ENCODE measurements around the gene VEGFC.

Gene VEGFC

DNA sequence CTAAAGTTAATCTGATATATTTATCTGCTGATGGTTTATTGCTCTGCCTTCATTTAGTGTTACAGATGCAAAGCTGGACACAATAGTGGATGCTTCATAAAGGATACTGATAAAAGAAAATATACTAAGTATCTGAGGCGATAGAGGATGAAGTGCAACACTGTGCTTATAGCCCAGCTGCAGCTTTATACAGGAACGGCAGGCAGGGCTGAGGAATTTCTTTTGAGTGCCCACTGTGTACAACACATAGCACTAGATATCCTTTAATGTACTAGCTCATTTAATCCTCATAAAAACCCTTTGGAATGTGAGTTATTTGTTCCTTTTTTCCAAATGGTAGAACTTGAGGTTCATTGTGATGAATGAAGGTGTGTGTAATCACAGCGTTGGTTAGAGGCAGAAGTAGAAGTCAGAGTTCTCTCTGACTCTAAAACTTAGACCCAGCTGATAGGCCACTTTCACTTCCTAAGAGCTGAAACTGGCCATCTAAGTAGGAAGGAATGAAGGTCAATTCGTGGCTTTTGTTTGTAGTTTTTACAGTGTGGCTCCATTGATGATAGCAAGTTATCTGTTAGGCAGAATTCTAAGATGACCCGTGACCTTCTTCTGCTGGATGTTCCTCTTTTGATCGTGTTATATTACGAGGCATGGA is 138.0 kb downstream of the VEGFC start:
- FAIRE-seq, result no peak
- TF ChIP-seq PAX5 (IDR thresholded peaks at IDR 0.05; ENCODE audit: insufficient read depth, low read length, severe bottlenecking), result no peak
- TF ChIP-seq TAF1 (IDR thresholded peaks at IDR 0.05; ENCODE audit: low read depth, low read length), result no peak
- TF ChIP-seq POLR2AphosphoS5 (IDR thresholded peaks at IDR 0.05; ENCODE audit: low read depth, low read length), result no peak
- no peak for TF ChIP-seq SPI1 (IDR thresholded peaks at IDR 0.05; ENCODE audit: low read depth, low read length)
- no peak for TF ChIP-seq POU2F2 (IDR thresholded peaks at IDR 0.05; ENCODE audit: low read depth, low read length)
- no peak for TF ChIP-seq POLR2A (IDR thresholded peaks at IDR 0.05; ENCODE audit: low read depth, low read length)
- no peak for DNase-seq (ENCODE audit: insufficient read length, low spot score)

DNA sequence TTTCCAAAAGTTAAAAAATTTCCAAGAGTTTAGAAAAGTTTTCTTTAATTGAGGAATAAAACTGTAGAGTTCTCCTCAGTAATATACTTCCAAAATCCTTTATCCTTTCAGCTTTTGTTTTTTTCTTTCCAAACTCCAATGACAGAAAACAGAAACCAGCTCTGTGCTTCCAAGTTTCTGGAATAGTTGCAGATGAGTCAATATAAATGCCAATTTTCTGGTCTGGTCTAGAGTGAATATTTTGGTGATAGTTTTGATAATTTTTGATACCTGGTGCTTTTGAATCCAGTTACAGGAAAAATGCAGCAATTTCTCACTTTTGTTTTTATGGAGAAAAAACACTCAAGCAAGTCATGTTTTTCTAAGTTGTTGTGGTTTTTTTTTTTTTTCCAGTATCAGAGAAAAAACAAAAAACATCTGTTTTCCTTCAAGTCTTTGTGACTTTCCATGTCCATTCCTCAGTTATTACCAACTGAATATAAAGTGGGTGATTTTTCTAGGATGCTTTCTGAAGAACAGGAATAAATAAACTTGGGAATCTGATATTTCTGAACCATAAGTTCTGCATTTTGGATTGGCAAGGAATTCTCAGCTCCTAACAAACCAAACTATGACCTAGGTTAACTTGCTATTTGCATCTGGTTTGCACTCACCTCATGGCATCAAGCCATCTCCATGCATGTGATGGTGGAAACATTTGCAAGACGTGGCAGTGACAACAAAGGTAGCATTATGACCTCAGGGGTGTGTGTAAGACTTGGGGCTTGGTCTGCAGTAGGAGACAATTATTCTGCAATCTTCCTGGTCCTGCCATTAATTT is 139.1 kb downstream of the VEGFC start:
- no peak for FAIRE-seq
- TF ChIP-seq POLR2A (IDR thresholded peaks at IDR 0.05; ENCODE audit: low read depth, low read length) (no peak), POLR2AphosphoS5 (IDR thresholded peaks at IDR 0.05; ENCODE audit: low read depth, low read length) (no peak), PAX5 (IDR thresholded peaks at IDR 0.05; ENCODE audit: insufficient read depth, low read length, severe bottlenecking) (no peak), TAF1 (IDR thresholded peaks at IDR 0.05; ENCODE audit: low read depth, low read length) (no peak), SPI1 (IDR thresholded peaks at IDR 0.05; ENCODE audit: low read depth, low read length) (no peak), POU2F2 (IDR thresholded peaks at IDR 0.05; ENCODE audit: low read depth, low read length) (no peak)
- no peak for DNase-seq (ENCODE audit: insufficient read length, low spot score)

DNA sequence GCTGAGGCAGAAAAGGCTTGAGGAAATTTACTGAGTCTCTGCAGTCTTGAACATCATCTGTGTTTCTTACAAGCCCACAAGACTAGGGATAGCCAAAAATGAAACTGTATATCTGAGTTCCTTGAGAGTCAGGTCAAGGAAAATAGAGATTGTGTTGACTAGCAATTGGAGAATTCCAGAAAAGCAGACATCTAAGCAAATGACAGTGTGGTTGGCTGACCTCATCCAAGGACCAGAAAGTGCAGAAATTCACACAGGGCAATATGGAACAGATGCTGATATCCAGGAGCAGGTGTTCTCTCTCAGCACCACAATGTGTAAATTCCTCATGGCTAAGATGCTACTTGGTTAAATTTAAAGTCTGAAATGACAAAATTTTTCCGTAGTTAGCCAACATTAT is 146.4 kb downstream of the VEGFC start:
- TF ChIP-seq PAX5 (IDR thresholded peaks at IDR 0.05; ENCODE audit: insufficient read depth, low read length, severe bottlenecking) (no peak), POLR2A (IDR thresholded peaks at IDR 0.05; ENCODE audit: low read depth, low read length) (no peak), POLR2AphosphoS5 (IDR thresholded peaks at IDR 0.05; ENCODE audit: low read depth, low read length) (no peak), POU2F2 (IDR thresholded peaks at IDR 0.05; ENCODE audit: low read depth, low read length) (no peak), TAF1 (IDR thresholded peaks at IDR 0.05; ENCODE audit: low read depth, low read length) (no peak), SPI1 (IDR thresholded peaks at IDR 0.05; ENCODE audit: low read depth, low read length) (no peak)
- DNase-seq (ENCODE audit: insufficient read length, low spot score) (no peak), FAIRE-seq (no peak)

DNA sequence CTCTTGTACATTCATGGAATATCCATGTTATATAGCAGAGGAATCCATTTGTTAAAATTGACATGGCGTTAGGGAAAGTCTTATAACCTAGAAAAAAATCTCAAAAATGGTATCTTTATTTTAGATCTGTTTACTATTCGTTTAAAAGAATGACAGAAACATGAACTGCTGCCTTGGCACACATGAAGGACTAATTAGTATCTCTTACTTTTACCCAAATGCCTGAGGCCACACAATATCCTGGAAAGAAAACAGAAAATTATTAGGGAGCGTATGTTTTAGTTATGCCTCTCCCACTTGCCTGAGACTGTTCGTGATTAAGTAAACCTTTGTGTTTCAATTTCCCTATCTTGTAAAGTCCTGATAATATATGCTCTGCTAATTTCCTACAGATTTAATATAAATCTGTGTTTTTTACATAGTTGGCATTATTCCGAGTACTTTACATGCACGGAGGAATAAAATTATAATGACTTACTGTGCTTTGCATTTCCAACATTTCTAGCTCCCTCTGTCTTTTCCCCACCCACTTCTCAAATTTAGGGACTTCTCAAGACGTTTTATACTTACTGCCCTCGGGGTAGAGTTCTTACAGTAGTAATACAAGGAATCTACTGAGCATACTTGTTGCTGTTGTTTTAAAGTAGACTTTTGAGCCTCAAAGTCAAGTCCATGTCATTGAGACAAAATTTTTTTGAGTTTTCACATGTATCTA is 147.3 kb downstream of the VEGFC start:
- DNase-seq (ENCODE audit: insufficient read length, low spot score) (no peak), FAIRE-seq (no peak)
- TF ChIP-seq POLR2AphosphoS5 (IDR thresholded peaks at IDR 0.05; ENCODE audit: low read depth, low read length), result no peak
- TF ChIP-seq SPI1 (IDR thresholded peaks at IDR 0.05; ENCODE audit: low read depth, low read length), result no peak
- no peak for TF ChIP-seq TAF1 (IDR thresholded peaks at IDR 0.05; ENCODE audit: low read depth, low read length)
- no peak for TF ChIP-seq PAX5 (IDR thresholded peaks at IDR 0.05; ENCODE audit: insufficient read depth, low read length, severe bottlenecking)
- no peak for TF ChIP-seq POU2F2 (IDR thresholded peaks at IDR 0.05; ENCODE audit: low read depth, low read length)
- no peak for TF ChIP-seq POLR2A (IDR thresholded peaks at IDR 0.05; ENCODE audit: low read depth, low read length)

GRCh38 chr4:176642472-176642871 is 150.2 kb downstream of the VEGFC start:
- TF ChIP-seq POLR2A (IDR thresholded peaks at IDR 0.05; ENCODE audit: low read depth, low read length) (no peak), POU2F2 (IDR thresholded peaks at IDR 0.05; ENCODE audit: low read depth, low read length) (no peak), PAX5 (IDR thresholded peaks at IDR 0.05; ENCODE audit: insufficient read depth, low read length, severe bottlenecking) (no peak), TAF1 (IDR thresholded peaks at IDR 0.05; ENCODE audit: low read depth, low read length) (no peak), POLR2AphosphoS5 (IDR thresholded peaks at IDR 0.05; ENCODE audit: low read depth, low read length) (no peak), SPI1 (IDR thresholded peaks at IDR 0.05; ENCODE audit: low read depth, low read length) (no peak)
- FAIRE-seq (no peak), DNase-seq (ENCODE audit: insufficient read length, low spot score) (no peak)

DNA sequence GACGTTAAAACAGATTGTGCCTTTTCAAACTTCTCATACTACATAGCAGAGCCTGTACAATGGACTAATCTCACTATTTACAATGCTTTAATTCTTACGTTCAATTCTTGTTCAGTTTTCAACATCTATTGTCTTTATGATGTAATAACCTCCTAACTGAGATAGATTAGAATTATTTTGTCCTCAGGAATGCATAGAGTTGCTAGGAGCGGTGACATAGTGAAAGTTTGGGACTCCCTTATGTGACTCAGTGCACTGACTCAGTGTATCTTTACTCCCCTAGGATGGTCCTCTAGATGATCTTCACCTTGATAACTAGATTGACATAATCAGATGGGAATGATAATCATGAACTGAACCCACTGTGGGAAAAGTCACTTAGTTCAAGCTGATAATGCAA is 151.5 kb downstream of the VEGFC start:
- no peak for TF ChIP-seq POU2F2 (IDR thresholded peaks at IDR 0.05; ENCODE audit: low read depth, low read length)
- TF ChIP-seq POLR2AphosphoS5 (IDR thresholded peaks at IDR 0.05; ENCODE audit: low read depth, low read length), result no peak
- TF ChIP-seq PAX5 (IDR thresholded peaks at IDR 0.05; ENCODE audit: insufficient read depth, low read length, severe bottlenecking), result no peak
- no peak for TF ChIP-seq TAF1 (IDR thresholded peaks at IDR 0.05; ENCODE audit: low read depth, low read length)
- TF ChIP-seq SPI1 (IDR thresholded peaks at IDR 0.05; ENCODE audit: low read depth, low read length), result no peak
- no peak for TF ChIP-seq POLR2A (IDR thresholded peaks at IDR 0.05; ENCODE audit: low read depth, low read length)
- FAIRE-seq (no peak), DNase-seq (ENCODE audit: insufficient read length, low spot score) (no peak)

- FAIRE-seq (no peak), DNase-seq (ENCODE audit: insufficient read length, low spot score) (no peak)
- no peak for TF ChIP-seq POLR2AphosphoS5 (IDR thresholded peaks at IDR 0.05; ENCODE audit: low read depth, low read length)
- no peak for TF ChIP-seq TAF1 (IDR thresholded peaks at IDR 0.05; ENCODE audit: low read depth, low read length)
- TF ChIP-seq POU2F2 (IDR thresholded peaks at IDR 0.05; ENCODE audit: low read depth, low read length), result no peak
- TF ChIP-seq POLR2A (IDR thresholded peaks at IDR 0.05; ENCODE audit: low read depth, low read length), result no peak
- TF ChIP-seq PAX5 (IDR thresholded peaks at IDR 0.05; ENCODE audit: insufficient read depth, low read length, severe bottlenecking), result no peak
- TF ChIP-seq SPI1 (IDR thresholded peaks at IDR 0.05; ENCODE audit: low read depth, low read length), result no peak
Measured at GRCh38 chr4:176638992-176639391, 153.7 kb downstream of the VEGFC start.

DNA sequence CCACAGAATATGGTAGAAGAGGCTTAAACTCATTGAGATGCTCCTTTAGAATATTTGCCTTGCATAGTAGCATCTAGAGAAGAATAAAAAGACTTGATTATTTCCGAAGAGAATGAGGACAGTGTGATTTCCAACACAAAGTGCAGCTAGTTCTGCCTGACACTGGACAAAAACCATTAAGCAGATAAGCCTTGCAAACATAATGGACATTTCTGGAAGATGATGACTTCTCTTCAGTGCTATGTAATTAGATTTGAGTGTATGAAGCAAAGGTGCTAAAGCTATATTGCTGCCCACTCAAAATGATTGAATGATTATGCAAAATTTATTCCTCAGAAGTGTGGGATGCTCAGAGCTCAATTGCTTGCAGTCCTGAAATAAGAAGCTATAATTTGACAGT is 156.4 kb downstream of the VEGFC start:
- no peak for TF ChIP-seq PAX5 (IDR thresholded peaks at IDR 0.05; ENCODE audit: insufficient read depth, low read length, severe bottlenecking)
- TF ChIP-seq POLR2AphosphoS5 (IDR thresholded peaks at IDR 0.05; ENCODE audit: low read depth, low read length), result no peak
- TF ChIP-seq SPI1 (IDR thresholded peaks at IDR 0.05; ENCODE audit: low read depth, low read length), result no peak
- TF ChIP-seq POU2F2 (IDR thresholded peaks at IDR 0.05; ENCODE audit: low read depth, low read length), result no peak
- no peak for TF ChIP-seq POLR2A (IDR thresholded peaks at IDR 0.05; ENCODE audit: low read depth, low read length)
- no peak for TF ChIP-seq TAF1 (IDR thresholded peaks at IDR 0.05; ENCODE audit: low read depth, low read length)
- FAIRE-seq, result no peak
- no peak for DNase-seq (ENCODE audit: insufficient read length, low spot score)

Measured in GM12891 (cell line).